H1 (cell line): Measurements from ENCODE around the gene ARID5A. TPM values are rescaled to one million over a fixed set of nuclear protein-coding genes. Genes with fewer than 3 reads are reported as not detected.

Source experiments
- CTCF ChIA-PET: fragments of 300-600 bp; sonication (Branson Sonifier 250); formaldehyde crosslinking; loops from one replicate; lab custom pipeline; 2021; ENCODE audit not compliant: partially characterized antibody; lab: Charles Lee
- POLR2A ChIA-PET: fragments of 300-600 bp; sonication (Branson Sonifier 250); formaldehyde crosslinking; loops from one replicate; lab custom pipeline; 2021; ENCODE audit warnings: inconsistent platforms; ENCODE audit not compliant: partially characterized antibody; lab: Charles Lee
- DNase-seq, 2 experiments: peaks; one replicate each; pipeline versions ENCODE4 v3.0.0 to v3.0.0-alpha.2; 2010 to 2022; ENCODE audit warnings: low spot score in 2 of 2, low read depth in 1 of 2, mixed read lengths in 1 of 2
- FAIRE-seq: peaks from 2 replicates; lab custom pipeline; 2011; peaks lifted over from hg19 to GRCh38; lab: Jason Lieb, UNC
- H2AFZ ChIP-seq: 2 replicates; pipeline ENCODE4 v1.8.1; 2012; ENCODE audit warnings: low read length, inconsistent platforms
- H2AK5ac ChIP-seq: 2 replicates; pipeline ENCODE4 v1.6.1; 2013; ENCODE audit warnings: low read depth, low read length
- H2BK120ac ChIP-seq: replicated peaks from 2 replicates; pipeline ENCODE3; 2013; ENCODE audit warnings: low read depth, low read length, inconsistent platforms
- H2BK12ac ChIP-seq: 2 replicates; pipeline ENCODE4 v1.6.1; 2013; ENCODE audit warnings: low read depth, low read length
- H2BK15ac ChIP-seq: 2 replicates; pipeline ENCODE4 v1.6.1; 2013; ENCODE audit warnings: low read length
- H2BK20ac ChIP-seq: 2 replicates; pipeline ENCODE4 v1.6.1; 2013; ENCODE audit warnings: low read length
- H2BK5ac ChIP-seq: 2 replicates; pipeline ENCODE4 v1.6.1; 2013; ENCODE audit warnings: low read depth, low read length
- H3K14ac ChIP-seq: 2 replicates; pipeline ENCODE4 v1.6.1; 2013; ENCODE audit warnings: inconsistent platforms; ENCODE audit not compliant: insufficient read length
- H3K18ac ChIP-seq: 2 replicates; pipeline ENCODE4 v1.6.1; 2013; ENCODE audit warnings: low read length; ENCODE audit errors: extremely low read depth
- H3K23ac ChIP-seq: 2 replicates; pipeline ENCODE4 v1.6.1; 2013; ENCODE audit warnings: inconsistent platforms; ENCODE audit not compliant: insufficient read length
- H3K23me2 ChIP-seq: 2 replicates; pipeline ENCODE4 v1.6.1; 2013; ENCODE audit warnings: low read depth, low read length
- H3K27ac ChIP-seq: 2 replicates; pipeline ENCODE4 v1.6.1; 2011; ENCODE audit warnings: low read depth, low read length, inconsistent platforms
- H3K27me3 ChIP-seq, 4 experiments: replicated peaks in 1 of 4; 1 replicate in 1 of 4; 2 replicates in 3 of 4; pipeline versions ENCODE4 v1.6.1 to v1.8.1; 2011 to 2013; ENCODE audit warnings: low read length in 3 of 4, mild to moderate bottlenecking in 3 of 4, inconsistent platforms in 2 of 4, mixed read lengths in 2 of 4, moderate library complexity in 1 of 4; ENCODE audit not compliant: control insufficient read depth in 3 of 4, insufficient read depth in 3 of 4; ENCODE audit errors: extremely low read depth in 1 of 4
- H3K36me3 ChIP-seq, 4 experiments: 2 replicates each; pipeline versions ENCODE4 v1.6.1 to v1.8.1; 2011 to 2013; ENCODE audit warnings: mild to moderate bottlenecking in 4 of 4, low read length in 3 of 4, moderate library complexity in 2 of 4, control low read depth in 1 of 4, inconsistent platforms in 1 of 4; ENCODE audit not compliant: insufficient read depth in 4 of 4, control insufficient read depth in 2 of 4
- H3K4ac ChIP-seq: replicated peaks from 2 replicates; pipeline ENCODE3; 2013; ENCODE audit warnings: low read length, low read depth, mixed read lengths, inconsistent platforms; ENCODE audit not compliant: insufficient read length
- H3K4me1 ChIP-seq, 4 experiments: replicated peaks in 1 of 4; 1 replicate in 1 of 4; 2 replicates in 3 of 4; pipeline versions ENCODE4 v1.6.1 to v1.8.1; 2011 to 2013; ENCODE audit warnings: low read length in 3 of 4, inconsistent platforms in 2 of 4, mixed read lengths in 1 of 4; ENCODE audit not compliant: insufficient read depth in 4 of 4, control insufficient read depth in 3 of 4
- H3K4me2 ChIP-seq, 2 experiments: 2 replicates each; pipeline versions ENCODE4 v1.6.1 to v1.8.1; 2011 to 2013; ENCODE audit warnings: low read depth in 2 of 2, low read length in 2 of 2, control low read depth in 1 of 2, inconsistent platforms in 1 of 2, mild to moderate bottlenecking in 1 of 2; ENCODE audit not compliant: insufficient read depth in 1 of 2
- H3K4me3 ChIP-seq, 4 experiments: fragments of 200-600, 300-600 bp in 1 of 4; sonication (generic), shearing (Covaris generic), sonication (Bioruptor Twin) in 1 of 4; 2 replicates each; pipeline versions ENCODE4 v1.5.1 to v1.8.1; 2011 to 2016; ENCODE audit warnings: low read length in 4 of 4, low read depth in 3 of 4, control low read depth in 2 of 4, inconsistent platforms in 2 of 4, mild to moderate bottlenecking in 2 of 4, mixed read lengths in 1 of 4, moderate library complexity in 1 of 4; ENCODE audit not compliant: insufficient read depth in 2 of 4; ENCODE audit errors: extremely low read depth in 1 of 4
- H3K56ac ChIP-seq: replicated peaks from 2 replicates; pipeline ENCODE3; 2013; ENCODE audit warnings: low read depth, mild to moderate bottlenecking, mixed read lengths, low read length, inconsistent platforms; ENCODE audit not compliant: insufficient read length
- H3K79me1 ChIP-seq: 2 replicates; pipeline ENCODE4 v1.6.1; 2013; ENCODE audit warnings: low read depth, low read length, control low read depth
- H3K79me2 ChIP-seq, 2 experiments: 2 replicates each; pipeline versions ENCODE4 v1.6.1 to v1.8.1; 2012 to 2013; ENCODE audit warnings: low read length in 2 of 2, mild to moderate bottlenecking in 2 of 2, inconsistent platforms in 1 of 2; ENCODE audit not compliant: insufficient read depth in 2 of 2, control insufficient read depth in 1 of 2
- H3K9ac ChIP-seq, 4 experiments: replicated peaks in 1 of 4; 1 replicate in 1 of 4; 2 replicates in 3 of 4; pipeline versions ENCODE4 v1.6.1 to v1.8.1; 2011 to 2013; ENCODE audit warnings: low read depth in 3 of 4, low read length in 3 of 4, control low read depth in 2 of 4, mild to moderate bottlenecking in 2 of 4, moderate library complexity in 2 of 4, inconsistent platforms in 1 of 4; ENCODE audit errors: extremely low read depth in 1 of 4
- H3K9me3 ChIP-seq, 2 experiments: 2 replicates each; pipeline versions ENCODE4 v1.6.1 to v1.8.1; 2012 to 2013; ENCODE audit warnings: mild to moderate bottlenecking in 2 of 2, moderate library complexity in 2 of 2, control low read depth in 1 of 2, inconsistent platforms in 1 of 2, low read depth in 1 of 2, low read length in 1 of 2, mixed read lengths in 1 of 2; ENCODE audit not compliant: insufficient read depth in 2 of 2
- H4K20me1 ChIP-seq, 2 experiments: replicated peaks in 1 of 2; 2 replicates each; pipeline versions ENCODE3 to v1.8.1; 2011 to 2013; ENCODE audit warnings: inconsistent platforms in 2 of 2, low read length in 2 of 2, mild to moderate bottlenecking in 1 of 2; ENCODE audit not compliant: insufficient read depth in 2 of 2, control insufficient read depth in 1 of 2
- H4K5ac ChIP-seq: 2 replicates; pipeline ENCODE4 v1.6.1; 2013; ENCODE audit warnings: low read length, low read depth, mixed read lengths, inconsistent platforms; ENCODE audit not compliant: insufficient read length
- H4K8ac ChIP-seq: 2 replicates; pipeline ENCODE4 v1.8.0; 2013; ENCODE audit warnings: mild to moderate bottlenecking, moderate library complexity, low read length, inconsistent platforms; ENCODE audit not compliant: insufficient read depth; ENCODE audit errors: extremely low read depth
- H4K91ac ChIP-seq: replicated peaks from 2 replicates; pipeline ENCODE3; 2013; ENCODE audit warnings: low read length, mixed read lengths, inconsistent platforms; ENCODE audit not compliant: insufficient read length
- BRCA1 ChIP-seq: IDR thresholded peaks from 2 replicates; pipeline ENCODE4 v1.6.1; 2012; ENCODE audit warnings: low read depth, low read length, improper control_type of control experiment
- CBX5 ChIP-seq: fragments of 300-800, 300-1000 bp; sonication (generic); IDR thresholded peaks from 2 replicates; pipeline ENCODE4 v1.7.1; 2016; ENCODE audit warnings: antibody characterized with exemption, low read length, low read depth
- JUND ChIP-seq: IDR thresholded peaks from 2 replicates; pipeline ENCODE4 v1.6.1; 2011; ENCODE audit warnings: mild to moderate bottlenecking, improper control_type of control experiment, low read length
- PHF8 ChIP-seq: fragments of 200-600 bp; sonication (generic); conservative IDR thresholded peaks from 2 replicates; pipeline ENCODE4 v1.7.1; 2012; ENCODE audit warnings: low read depth, mild to moderate bottlenecking, inconsistent platforms, low read length, moderate library complexity
- SIN3A ChIP-seq, 2 experiments: IDR thresholded peaks in 1 of 2; conservative IDR thresholded peaks in 1 of 2; 2 replicates each; pipeline ENCODE4 v1.6.1; 2011 to 2012; ENCODE audit warnings: low read length in 2 of 2, improper control_type of control experiment in 1 of 2, low read depth in 1 of 2, mild to moderate bottlenecking in 1 of 2
- SP2 ChIP-seq: IDR thresholded peaks from 2 replicates; pipeline ENCODE4 v1.6.1; 2012; ENCODE audit warnings: mild to moderate bottlenecking, low read length, inconsistent platforms
- SRF ChIP-seq: IDR thresholded peaks from 2 replicates; pipeline ENCODE4 v1.6.1; 2011; ENCODE audit warnings: mild to moderate bottlenecking, low read depth, low read length, moderate library complexity
- TEAD4 ChIP-seq: IDR thresholded peaks from 2 replicates; pipeline ENCODE4 v1.6.1; 2012; ENCODE audit warnings: low read depth, low read length, inconsistent platforms, mixed read lengths
- WGBS, 2 experiments: shearing (Covaris generic) in 1 of 2; methylation state at CpG; one replicate each; pipeline versions ENCODE4 v1.1.6 to v1.1.7; 2013 to 2015; ENCODE audit warnings: low lambda C conversion rate in 2 of 2, mixed read lengths in 2 of 2, inconsistent platforms in 1 of 2, low coverage in 1 of 2, missing lambda C conversion rate in 1 of 2; ENCODE audit not compliant: insufficient replicate concordance in 2 of 2, insufficient coverage in 1 of 2, insufficient read length in 1 of 2; ENCODE audit errors: extremely low coverage in 1 of 2, missing lambda C conversion rate in 1 of 2; 5-methylcytosine and 5-hydroxymethylcytosine counted together
- polyA plus RNA-seq, 7 experiments: library from polyadenylated mRNA; depleted of rRNA in 3 of 7; stranded (reverse) in 5 of 7; unstranded in 2 of 7; fragments of >200 nt in 5 of 7; fragments of 200-250 nt in 2 of 7; gene quantifications; 1 replicate in 5 of 7; 2 replicates in 1 of 7; 4 replicates in 1 of 7; pipeline versions ENCODE4 v1.2.1 to v1.2.3, GENCODE V29; 2011 to 2013; ENCODE audit warnings: missing spikeins in 2 of 7, mixed read lengths in 2 of 7
- total RNA-seq: library from RNA; stranded (reverse); fragmentation: NEBNext Ultra II Directional; extraction: Animal tissue kit (Norgen Biotek cat#: 25700); gene quantifications from 2 replicates; pipeline ENCODE4 v1.2.1, GENCODE V29; 2021
- TF ChIP-seq, protein P1 (sequence below), 3 experiments: IDR thresholded peaks; 1 replicate in 2 of 3; 2 replicates in 1 of 3; pipeline versions ENCODE4 v1.5.1 to v1.6.1; 2011; ENCODE audit warnings: low read length in 3 of 3, mild to moderate bottlenecking in 3 of 3, inconsistent platforms in 2 of 3, low read depth in 1 of 3, moderate library complexity in 1 of 3; ENCODE audit not compliant: insufficient read depth in 1 of 3; ENCODE audit errors: control extremely low read depth in 1 of 3

ARID5A gene
- total and polyA plus RNA-seq, 2 of the 8 experiments (the other 6 are each of a cell fraction or from before 2014, with no cell fraction given): 3.3 to 5.3 TPM

DNA sequence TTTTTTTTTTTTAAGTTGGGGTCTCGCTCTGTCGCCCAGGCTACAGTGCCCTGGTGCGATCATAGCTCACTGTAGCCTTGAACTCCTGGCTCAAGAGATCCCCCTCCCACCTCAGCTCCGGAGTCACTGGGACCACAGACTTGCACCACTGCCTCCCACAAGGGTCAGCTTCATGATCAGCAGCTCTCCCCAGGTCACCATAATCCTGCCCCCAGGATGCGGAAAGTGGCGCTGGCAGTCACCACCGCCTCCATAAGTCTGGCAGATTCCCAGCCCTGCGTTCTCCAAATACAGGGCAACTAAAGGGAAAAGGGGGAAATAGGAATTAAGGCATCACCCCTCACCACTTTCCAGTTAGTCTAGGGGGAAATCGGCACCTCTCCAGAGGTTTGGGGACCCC lies 5.2 kb upstream of the ARID5A start:
- Histone ChIP-seq H4K20me1 (no peaks in the 10 kb centered on the region), H2BK12ac (no peak overlapping the region), H3K4me1 (peaks cover 2 to 6% (median 3%) of the 10 kb centered on the region in 4 experiments), H3K4me3 (peak overlapping the region in 3 of 4 experiments; percentile 22 to 58 (median 40); a peak in 4 of 8 replicates), H3K27ac (no peak overlapping the region), H2BK20ac (no peak overlapping the region), H3K23ac (no peak overlapping the region), H3K9ac (no peak overlapping the region), H3K14ac (no peak overlapping the region), H3K9me3 (no peaks in the 10 kb centered on the region), H2AFZ (no peak overlapping the region), H2AK5ac (no peak overlapping the region), H3K23me2 (peaks cover 8% of the 10 kb centered on the region; the same call in 1 of the 2 replicates), H4K91ac (no peak overlapping the region), H4K5ac (no peak overlapping the region), H2BK15ac (0 out of 2 replicates have a peak overlapping the region, but pooled peaks have one; percentile 72), H3K79me2 (no peaks in the 10 kb centered on the region), H2BK5ac (no peak overlapping the region), H3K18ac (no peak overlapping the region), H3K56ac (no peak overlapping the region), H4K8ac (no peak overlapping the region), H3K4me2 (peak overlapping the region; percentile 73 to 94), H3K27me3 (peaks cover 0 to 22% (median 17%) of the 10 kb centered on the region in 4 experiments; a peak in 6 of 7 replicates), H3K79me1 (no peaks in the 10 kb centered on the region), H3K36me3 (no peaks in the 10 kb centered on the region), H3K4ac (no peak overlapping the region), H2BK120ac (no peak overlapping the region)
- ChIA-PET CTCF (interaction anchor here (1.0 to 18.5 kb wide), 6 partner anchors 8 to 142 kb away, joined by 4 to 361 read pairs (median 14); no protein-coding TSS in a partner anchor), POLR2A (no interaction called here)
- DNase-seq (no peak), FAIRE-seq (no peak)
- TF ChIP-seq SP2: no peak
- no peak for TF ChIP-seq CBX5
- no peak for TF ChIP-seq TEAD4
- TF ChIP-seq PHF8: no peak
- TF ChIP-seq BRCA1: no peak
- TF ChIP-seq, protein P1, sequence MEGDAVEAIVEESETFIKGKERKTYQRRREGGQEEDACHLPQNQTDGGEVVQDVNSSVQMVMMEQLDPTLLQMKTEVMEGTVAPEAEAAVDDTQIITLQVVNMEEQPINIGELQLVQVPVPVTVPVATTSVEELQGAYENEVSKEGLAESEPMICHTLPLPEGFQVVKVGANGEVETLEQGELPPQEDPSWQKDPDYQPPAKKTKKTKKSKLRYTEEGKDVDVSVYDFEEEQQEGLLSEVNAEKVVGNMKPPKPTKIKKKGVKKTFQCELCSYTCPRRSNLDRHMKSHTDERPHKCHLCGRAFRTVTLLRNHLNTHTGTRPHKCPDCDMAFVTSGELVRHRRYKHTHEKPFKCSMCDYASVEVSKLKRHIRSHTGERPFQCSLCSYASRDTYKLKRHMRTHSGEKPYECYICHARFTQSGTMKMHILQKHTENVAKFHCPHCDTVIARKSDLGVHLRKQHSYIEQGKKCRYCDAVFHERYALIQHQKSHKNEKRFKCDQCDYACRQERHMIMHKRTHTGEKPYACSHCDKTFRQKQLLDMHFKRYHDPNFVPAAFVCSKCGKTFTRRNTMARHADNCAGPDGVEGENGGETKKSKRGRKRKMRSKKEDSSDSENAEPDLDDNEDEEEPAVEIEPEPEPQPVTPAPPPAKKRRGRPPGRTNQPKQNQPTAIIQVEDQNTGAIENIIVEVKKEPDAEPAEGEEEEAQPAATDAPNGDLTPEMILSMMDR (IDR thresholded peaks at IDR 0.05; ENCODE audit: control extremely low read depth in 1 of 3, insufficient read depth in 1 of 3, low read depth in 1 of 3, low read length in 3 of 3): no peak
- TF ChIP-seq SRF: no peak
- no peak for TF ChIP-seq JUND
- TF ChIP-seq SIN3A (conservative IDR thresholded peaks at IDR 0.05 in 1 of 2, IDR thresholded peaks at IDR 0.05 in 1 of 2; ENCODE audit: low read depth in 1 of 2, low read length in 2 of 2): no peak
- 73% methylated on average over 9 of the region's 9 CpGs; no CpG with 5 or more reads in 1 of the 2 experiments for WGBS, 2 experiments
